Calu3 (cell line): ENCODE data around the gene CLEC16A. TPM values are rescaled to one million over a fixed set of nuclear protein-coding genes. Genes with fewer than 3 reads are reported as not detected.

Experiments used
- BruUV-seq: library from RNA; stranded (reverse); fragments of 400-500 nt; replicated peaks from 2 replicates; lab custom pipeline; 2021; lab: Mats Ljungman, UMichigan
- CTCF ChIA-PET: fragments of 300-600 bp; sonication (Branson Sonifier 250); formaldehyde crosslinking; loops from one replicate; lab custom pipeline; 2022; ENCODE audit warnings: antibody characterized with exemption; lab: Charles Lee
- DNase-seq: peaks from one replicate; pipeline ENCODE4 v3.0.0; 2022
- H3K27ac Mint-ChIP-seq: one replicate; pipeline ENCODE4 v1.8.0; 2022; ENCODE audit warnings: mixed read lengths; ENCODE audit not compliant: unreplicated experiment
- H3K27me3 Mint-ChIP-seq: one replicate; pipeline ENCODE4 v1.8.0; 2022; ENCODE audit warnings: mixed read lengths; ENCODE audit not compliant: unreplicated experiment
- H3K36me3 Mint-ChIP-seq: one replicate; pipeline ENCODE4 v1.8.0; 2022; ENCODE audit warnings: mild to moderate bottlenecking, moderate library complexity, mixed read lengths; ENCODE audit not compliant: insufficient read depth, unreplicated experiment
- H3K4me1 Mint-ChIP-seq: one replicate; pipeline ENCODE4 v1.8.0; 2022; ENCODE audit warnings: mild to moderate bottlenecking, low read depth, mixed read lengths; ENCODE audit not compliant: unreplicated experiment
- H3K4me3 Mint-ChIP-seq: one replicate; pipeline ENCODE4 v1.8.0; 2022; ENCODE audit warnings: mild to moderate bottlenecking, low read depth, moderate library complexity, mixed read lengths; ENCODE audit not compliant: unreplicated experiment
- H3K9me3 Mint-ChIP-seq: one replicate; pipeline ENCODE4 v1.8.0; 2022; ENCODE audit warnings: low read depth, mixed read lengths; ENCODE audit not compliant: unreplicated experiment
- intact Hi-C: fragments of 100-400 bp; cut with micrococcal nuclease; formaldehyde crosslinking; loops from one replicate; pipeline ENCODE4 v1.10.0; 2022; ENCODE audit not compliant: unreplicated experiment
- total RNA-seq: library from RNA; stranded (reverse); gene quantifications from 2 replicates; pipeline ENCODE4 v1.2.3, GENCODE V29; 2022
- TF ChIP-seq, protein P1 (sequence below): fragments of 200-600 bp; IDR thresholded peaks from one replicate; pipeline ENCODE4 v1.8.0; 2022; ENCODE audit warnings: antibody characterized with exemption; ENCODE audit not compliant: unreplicated experiment

Gene CLEC16A
- total RNA-seq, 1 experiment from 2014 or later: 33.0 TPM

DNA sequence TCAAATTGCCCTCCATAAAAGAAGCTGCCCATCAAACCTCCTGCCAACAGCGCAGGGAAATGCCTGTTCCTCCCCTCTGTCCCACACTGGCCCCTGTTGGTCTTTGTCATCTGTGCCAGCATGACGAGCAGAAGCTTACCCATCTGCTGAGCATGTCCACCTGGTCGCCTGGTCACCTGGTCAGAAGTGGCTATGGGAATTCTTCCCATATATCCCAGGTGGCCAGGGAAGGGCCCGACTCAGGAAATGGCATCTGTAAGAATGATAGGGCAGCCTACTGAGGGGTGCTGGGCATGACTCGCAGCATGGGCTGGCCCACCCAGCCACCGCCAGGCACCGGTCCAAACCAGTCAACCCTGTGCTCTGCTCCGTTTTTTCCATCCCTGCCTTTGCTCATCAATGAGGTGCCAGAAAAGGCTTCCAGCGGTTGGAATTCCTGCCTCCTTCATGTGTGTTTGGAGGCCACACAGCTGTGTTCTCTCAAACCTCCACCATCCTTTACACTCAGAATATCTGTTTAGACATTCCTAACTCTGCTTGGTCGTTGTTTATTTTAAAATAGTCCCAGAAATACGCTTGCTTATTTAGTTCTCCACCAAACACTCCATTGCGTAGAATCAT, 145.2 kb downstream of the CLEC16A start:
- Mint-ChIP-seq H3K9me3 (no peaks in the 10 kb centered on the region), H3K27me3 (no peaks in the 10 kb centered on the region), H3K4me3 (no peak overlapping the region), H3K36me3 (peaks cover 6% of the 10 kb centered on the region), H3K4me1 (peaks cover 26% of the 10 kb centered on the region), H3K27ac (no peak overlapping the region)
- DNase-seq: no peak
- TF ChIP-seq, protein P1, sequence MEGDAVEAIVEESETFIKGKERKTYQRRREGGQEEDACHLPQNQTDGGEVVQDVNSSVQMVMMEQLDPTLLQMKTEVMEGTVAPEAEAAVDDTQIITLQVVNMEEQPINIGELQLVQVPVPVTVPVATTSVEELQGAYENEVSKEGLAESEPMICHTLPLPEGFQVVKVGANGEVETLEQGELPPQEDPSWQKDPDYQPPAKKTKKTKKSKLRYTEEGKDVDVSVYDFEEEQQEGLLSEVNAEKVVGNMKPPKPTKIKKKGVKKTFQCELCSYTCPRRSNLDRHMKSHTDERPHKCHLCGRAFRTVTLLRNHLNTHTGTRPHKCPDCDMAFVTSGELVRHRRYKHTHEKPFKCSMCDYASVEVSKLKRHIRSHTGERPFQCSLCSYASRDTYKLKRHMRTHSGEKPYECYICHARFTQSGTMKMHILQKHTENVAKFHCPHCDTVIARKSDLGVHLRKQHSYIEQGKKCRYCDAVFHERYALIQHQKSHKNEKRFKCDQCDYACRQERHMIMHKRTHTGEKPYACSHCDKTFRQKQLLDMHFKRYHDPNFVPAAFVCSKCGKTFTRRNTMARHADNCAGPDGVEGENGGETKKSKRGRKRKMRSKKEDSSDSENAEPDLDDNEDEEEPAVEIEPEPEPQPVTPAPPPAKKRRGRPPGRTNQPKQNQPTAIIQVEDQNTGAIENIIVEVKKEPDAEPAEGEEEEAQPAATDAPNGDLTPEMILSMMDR: no peak
- BruUV-seq: no TSS peak
- intact Hi-C loops: no loop called here
- CTCF ChIA-PET: no interaction called here

DNA sequence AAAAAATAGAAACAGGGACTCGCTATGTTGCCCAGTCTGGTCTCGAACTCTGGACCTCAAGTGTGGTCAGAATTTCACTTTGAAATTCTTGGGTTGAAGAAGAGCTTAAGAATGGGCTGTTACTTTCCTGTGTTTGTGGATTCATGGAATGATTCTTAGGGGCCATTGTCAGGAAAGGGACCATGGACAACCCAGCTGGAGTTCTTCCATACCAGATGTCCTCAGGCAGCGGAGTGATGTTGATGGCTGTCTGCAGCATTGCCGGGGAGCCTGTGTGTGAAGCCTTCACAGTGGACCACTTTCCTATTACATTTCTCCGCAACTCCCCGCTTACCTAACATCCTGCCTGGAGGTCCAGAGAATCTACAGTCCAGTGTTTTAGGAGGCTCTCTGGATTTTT, 145.9 kb downstream of the CLEC16A start:
- H3K36me3 Mint-ChIP-seq: peaks cover 6% of the 10 kb centered on the region
- DNase-seq: no peak
- no peaks in the 10 kb centered on the region for H3K9me3 Mint-ChIP-seq
- no TSS peak for BruUV-seq
- H3K27ac Mint-ChIP-seq: no peak overlapping the region
- intact Hi-C loops: no loop called here
- TF ChIP-seq, protein P1: no peak
- peaks cover 23% of the 10 kb centered on the region for H3K4me1 Mint-ChIP-seq
- CTCF ChIA-PET: interaction anchor here (0.6 kb wide), 1 partner anchor 13 kb away, joined by 3 read pairs; no protein-coding TSS in a partner anchor
- no peaks in the 10 kb centered on the region for H3K27me3 Mint-ChIP-seq
- H3K4me3 Mint-ChIP-seq: no peak overlapping the region

DNA sequence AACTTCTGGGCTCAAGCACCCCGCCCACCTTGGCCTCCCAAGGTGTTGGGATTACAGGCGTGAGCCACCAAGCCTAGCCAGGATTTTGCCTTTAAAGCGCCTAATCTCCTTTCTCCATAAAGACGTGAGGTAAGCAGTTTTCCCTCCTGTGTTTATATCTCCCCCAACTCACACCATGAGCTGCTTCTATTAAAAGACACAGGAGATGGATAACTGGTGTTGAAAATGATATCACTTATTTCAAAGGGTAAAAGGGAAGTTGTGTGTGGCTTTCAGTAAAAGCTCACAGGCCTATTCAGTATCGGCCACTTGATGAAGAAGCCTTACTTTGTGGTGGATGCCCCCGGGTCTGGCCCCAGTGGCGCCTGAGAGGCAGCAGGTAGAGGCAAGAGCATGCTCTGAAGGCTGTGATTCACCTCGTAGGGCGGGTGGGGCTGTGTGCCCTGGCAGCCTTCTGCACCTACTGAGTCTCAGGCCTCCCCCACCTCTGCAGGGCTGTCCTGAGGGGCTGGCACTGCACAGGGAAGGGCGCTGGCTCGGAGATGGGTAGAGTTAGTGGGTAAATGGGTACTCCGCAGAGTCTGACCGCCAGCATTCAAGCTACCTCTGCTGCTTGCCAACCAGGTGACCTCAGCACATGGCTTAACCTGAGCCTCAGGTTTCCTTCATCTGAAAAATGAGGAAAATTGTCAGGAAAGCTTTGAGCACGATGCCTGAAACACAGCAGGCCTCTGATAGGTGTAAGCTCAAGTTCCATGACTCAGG, 146.8 kb downstream of the CLEC16A start:
- TF ChIP-seq, protein P1: no peak
- no peaks in the 10 kb centered on the region for H3K9me3 Mint-ChIP-seq
- intact Hi-C loops: no loop called here
- no TSS peak for BruUV-seq
- peaks cover 19% of the 10 kb centered on the region for H3K4me1 Mint-ChIP-seq
- CTCF ChIA-PET: interaction anchor here (0.8 to 1.0 kb wide), 2 partner anchors 11 to 16 kb away, joined by 4 to 6 read pairs; no protein-coding TSS in a partner anchor
- no peaks in the 10 kb centered on the region for H3K27me3 Mint-ChIP-seq
- H3K27ac Mint-ChIP-seq: no peak overlapping the region
- H3K4me3 Mint-ChIP-seq: no peak overlapping the region
- H3K36me3 Mint-ChIP-seq: peaks cover 6% of the 10 kb centered on the region
- no peak for DNase-seq

GRCh38 chr16:11092788-11093571, 148.6 kb downstream of the CLEC16A start:
- no peak for DNase-seq
- Mint-ChIP-seq H3K4me3 (no peak overlapping the region), H3K27ac (no peak overlapping the region), H3K9me3 (no peaks in the 10 kb centered on the region), H3K36me3 (peaks cover 6% of the 10 kb centered on the region), H3K27me3 (no peaks in the 10 kb centered on the region), H3K4me1 (peaks cover 19% of the 10 kb centered on the region)
- intact Hi-C loops: no loop called here
- TF ChIP-seq, protein P1: no peak
- no TSS peak for BruUV-seq
- CTCF ChIA-PET: interaction anchor here (1.3 kb wide), 1 partner anchor 163 kb away, joined by 4 read pairs; the partner anchor contains the start of gene SOCS1
